Stimulated activated CD8-positive, alpha-beta memory T cell treated with anti-CD3 and anti-CD28 coated beads, Interleukin-4, amount 100 ng/mL, for 48 hours (primary cell): ENCODE data around the gene DOC2B.
A peak's percentile ranks its signal among the peaks of the same experiment; 100 is the strongest.

Source experiments
- DNase-seq: peaks from one replicate; pipeline ENCODE4 v3.0.0-alpha.2; 2020

The DOC2B gene

GRCh38 chr17:160336-160735, 21.1 kb downstream of the DOC2B start:
- DNase-seq, result no peak

DNA sequence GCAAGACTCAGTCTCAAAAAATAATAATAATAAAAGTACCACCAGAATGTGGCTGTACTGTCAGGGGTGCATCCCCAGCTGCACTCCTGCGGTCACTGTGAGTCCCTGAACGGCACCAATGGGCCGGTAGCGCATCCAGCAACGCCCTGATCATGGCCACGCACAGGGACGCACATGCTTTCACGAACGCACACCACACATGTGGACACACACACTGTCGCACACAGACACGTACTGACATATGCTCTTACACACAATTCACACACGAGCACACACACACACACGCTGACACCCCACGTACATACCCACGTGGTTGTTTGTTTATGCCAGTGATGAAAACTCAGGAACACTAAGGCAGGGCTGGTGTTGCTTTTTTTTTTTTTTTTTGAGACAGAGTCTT, 21.8 kb downstream of the DOC2B start:
- no peak for DNase-seq

DNA sequence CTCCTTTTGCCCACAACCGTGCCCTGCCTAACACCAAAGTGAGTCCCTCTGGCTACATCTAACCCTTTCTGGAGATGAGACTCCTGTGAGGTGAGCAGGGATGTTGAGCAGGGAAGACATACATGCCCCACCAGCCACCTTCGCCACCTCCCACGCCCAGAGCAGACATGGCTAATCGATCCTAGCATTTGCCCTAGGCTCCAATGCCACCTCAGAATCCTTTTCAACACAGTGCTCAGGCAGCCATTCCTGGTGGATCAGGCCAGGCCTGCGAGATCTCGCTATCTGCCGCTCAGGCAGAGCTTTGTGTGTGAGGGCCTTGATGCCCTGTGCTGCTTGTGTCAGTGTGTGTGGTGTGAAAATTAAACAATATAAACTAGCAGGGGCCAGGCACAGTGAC, 23.1 kb downstream of the DOC2B start:
- no peak for DNase-seq

DNA sequence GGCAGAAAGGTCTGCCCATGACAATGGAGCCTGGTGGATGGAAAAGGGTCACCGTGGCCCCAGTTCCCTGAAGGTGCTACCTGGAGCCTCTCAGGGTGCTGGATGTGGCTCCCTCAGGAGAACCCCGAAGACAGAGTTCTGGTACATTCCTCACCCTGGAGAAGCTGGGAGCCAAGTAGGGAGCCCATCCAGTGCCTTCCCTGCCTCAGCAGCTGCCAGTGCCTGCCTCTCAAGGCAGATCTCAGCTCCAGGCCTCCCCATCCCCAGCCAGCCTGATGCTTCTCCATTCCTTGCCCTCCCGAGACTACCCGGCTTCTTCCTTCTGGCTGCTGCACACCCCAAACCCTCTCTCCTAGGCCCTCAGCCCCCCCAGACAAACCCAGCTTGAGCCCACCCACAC, 23.5 kb downstream of the DOC2B start:
- DNase-seq, result no peak

- DNase-seq, result no peak
These were observed 24.5 kb downstream of the DOC2B start for GRCh38 chr17:156946-157345.

DNA sequence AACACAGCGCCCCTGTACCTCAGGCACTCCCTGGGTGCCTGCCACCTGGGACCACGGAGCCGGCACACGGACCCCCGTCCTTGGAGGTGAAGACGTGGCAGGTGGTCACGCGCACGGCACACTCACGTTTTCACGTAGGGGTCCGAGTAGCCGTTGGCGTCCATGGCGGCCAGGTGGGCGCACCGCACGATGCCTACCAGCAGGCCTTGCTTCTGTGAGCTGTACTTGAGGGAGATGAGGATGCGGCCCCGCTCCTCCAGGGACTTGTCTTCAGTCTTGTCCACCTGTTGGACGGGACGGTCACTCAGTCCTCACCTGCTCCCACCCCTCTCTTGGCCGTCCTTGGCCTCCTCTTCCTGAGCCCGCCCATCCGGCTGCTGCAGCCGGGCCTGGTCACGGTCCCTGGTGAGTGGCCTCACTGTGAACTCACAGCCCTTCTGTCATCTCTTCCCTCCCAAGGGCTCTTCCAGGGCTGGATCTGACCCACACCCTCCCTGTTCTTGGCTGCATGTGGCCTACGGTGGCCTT, 25.3 kb downstream of the DOC2B start:
- no peak for DNase-seq

- no peak for DNase-seq
These were observed 25.9 kb downstream of the DOC2B start for GRCh38 chr17:155576-155975.

- no peak for DNase-seq
These were observed 27.6 kb downstream of the DOC2B start for GRCh38 chr17:153851-154250.

DNA sequence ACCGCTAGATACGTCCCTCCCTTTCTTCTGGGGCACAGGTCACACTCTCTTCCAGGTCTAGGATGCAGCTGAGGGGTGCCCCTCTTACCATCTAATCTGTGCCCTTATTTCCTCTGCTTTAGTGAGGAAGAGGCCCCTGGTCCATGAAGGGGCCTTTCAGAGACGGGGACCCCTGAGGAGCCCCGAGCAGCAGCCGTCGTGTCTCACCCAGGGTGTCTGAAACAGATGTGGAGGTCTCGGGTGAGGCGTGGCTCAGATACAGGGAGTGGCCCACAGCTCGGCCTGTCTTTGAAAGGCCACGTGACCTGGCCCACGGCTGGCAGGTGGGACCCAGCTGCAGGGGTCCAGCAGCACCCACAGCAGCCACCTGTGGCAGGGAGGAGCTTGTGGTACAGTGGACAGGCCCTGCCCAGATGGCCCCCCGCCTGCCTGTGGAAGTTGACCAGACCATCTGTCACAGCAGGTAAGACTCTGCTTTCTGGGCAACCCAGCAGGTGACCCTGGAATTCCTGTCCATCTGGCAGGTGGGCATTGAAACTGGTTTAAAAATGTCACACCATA, 28.5 kb downstream of the DOC2B start:
- DNase-seq, result no peak

DNA sequence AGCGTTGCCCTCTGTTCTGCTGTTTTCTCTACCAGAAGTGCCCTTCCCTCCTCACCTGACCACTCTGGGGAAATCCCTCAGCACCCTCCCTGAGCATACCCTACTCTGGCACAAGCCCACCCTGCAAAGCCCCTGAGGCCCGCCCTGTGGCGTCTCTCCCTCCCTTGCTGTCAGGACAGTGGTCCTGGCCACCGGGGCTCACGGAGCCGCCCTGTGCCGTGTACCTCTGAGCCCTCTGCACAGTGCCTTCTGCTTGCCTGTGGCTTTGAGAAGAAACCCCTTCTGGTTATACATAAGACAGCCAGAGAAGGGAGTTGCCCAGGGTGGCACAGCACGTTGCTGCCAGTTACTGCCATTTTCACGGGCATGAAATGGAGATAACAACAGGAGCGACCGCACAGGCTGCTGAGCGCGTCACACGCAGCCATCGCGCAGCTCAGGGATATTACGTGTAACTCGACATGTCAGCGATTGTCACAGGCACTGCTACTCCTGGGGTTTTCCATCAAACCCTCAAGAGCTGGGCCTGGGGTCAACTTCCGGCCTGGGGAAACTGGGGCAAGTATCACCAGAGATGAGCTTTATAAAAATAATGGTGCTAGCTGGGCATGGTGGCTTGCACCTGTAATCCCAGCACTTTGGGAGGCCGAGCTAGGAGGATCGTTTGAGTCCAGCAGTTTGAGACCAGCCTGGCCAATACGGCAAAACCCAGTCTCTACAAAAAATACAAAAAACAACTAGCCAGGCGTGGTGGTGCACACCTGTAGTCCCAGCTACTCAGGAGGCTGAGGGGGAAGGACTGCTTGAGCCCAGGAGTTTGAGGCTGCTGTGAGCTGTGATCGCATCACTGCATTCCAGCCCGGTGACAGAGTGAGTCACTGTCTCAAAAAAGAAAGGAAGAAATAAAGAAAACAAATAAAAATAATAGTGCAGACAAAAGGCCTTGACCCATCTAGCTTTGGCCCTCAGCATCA, 29.3 kb downstream of the DOC2B start:
- no peak for DNase-seq

- no peak for DNase-seq
These were observed 30.4 kb downstream of the DOC2B start for GRCh38 chr17:151004-151403.

DNA sequence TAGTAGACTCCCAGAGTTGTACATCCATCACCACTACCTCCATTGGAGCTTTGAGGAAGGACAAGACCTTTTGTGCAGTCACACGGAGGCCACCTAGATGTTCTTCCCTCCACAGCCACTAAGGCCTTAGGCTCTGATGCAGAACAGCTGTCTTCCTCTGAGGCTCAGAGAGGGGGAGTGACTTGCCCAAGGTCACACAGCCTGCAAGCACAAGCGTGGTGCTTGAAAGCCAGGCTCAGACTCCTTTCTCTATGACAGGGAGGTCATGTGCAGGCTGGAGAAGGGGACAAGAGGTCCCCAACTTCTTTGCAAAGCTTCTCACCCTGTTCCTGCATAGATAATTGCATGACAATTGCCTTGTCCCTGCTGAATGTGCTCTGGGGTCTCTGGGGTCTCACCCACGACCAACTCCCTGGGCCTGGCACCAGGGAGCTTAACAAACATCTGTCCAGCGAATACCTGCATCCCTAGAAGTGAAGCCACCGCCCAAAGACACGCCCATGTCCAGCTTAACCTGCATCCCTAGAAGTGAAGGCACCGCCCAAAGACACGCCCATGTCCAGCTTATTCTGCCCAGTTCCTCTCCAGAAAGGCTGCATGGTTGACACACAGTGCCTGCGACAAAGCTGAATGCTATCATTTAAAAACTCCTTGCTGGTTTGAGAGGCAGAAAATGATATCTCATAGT, 31.4 kb downstream of the DOC2B start:
- DNase-seq, result no peak

DNA sequence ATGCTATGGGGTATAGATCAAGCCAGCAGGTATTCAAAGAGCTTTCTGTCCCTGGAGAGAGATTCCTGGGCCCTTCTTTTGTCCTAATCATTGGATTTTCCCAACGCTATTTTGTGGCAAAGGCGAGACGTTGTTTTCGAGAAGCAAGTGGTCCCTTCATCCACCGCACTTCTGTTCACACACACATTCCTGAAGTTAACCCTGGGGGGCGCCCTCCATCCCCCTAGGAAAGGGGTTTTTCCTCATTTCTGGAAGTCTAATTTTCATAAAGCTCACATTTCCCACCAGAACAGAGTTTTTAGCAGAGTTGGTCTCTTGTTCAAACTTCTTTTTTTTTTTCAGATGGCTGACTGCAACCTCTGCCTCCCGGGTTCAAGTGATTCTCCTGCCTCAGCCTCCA, 32.2 kb downstream of the DOC2B start:
- no peak for DNase-seq

DNA sequence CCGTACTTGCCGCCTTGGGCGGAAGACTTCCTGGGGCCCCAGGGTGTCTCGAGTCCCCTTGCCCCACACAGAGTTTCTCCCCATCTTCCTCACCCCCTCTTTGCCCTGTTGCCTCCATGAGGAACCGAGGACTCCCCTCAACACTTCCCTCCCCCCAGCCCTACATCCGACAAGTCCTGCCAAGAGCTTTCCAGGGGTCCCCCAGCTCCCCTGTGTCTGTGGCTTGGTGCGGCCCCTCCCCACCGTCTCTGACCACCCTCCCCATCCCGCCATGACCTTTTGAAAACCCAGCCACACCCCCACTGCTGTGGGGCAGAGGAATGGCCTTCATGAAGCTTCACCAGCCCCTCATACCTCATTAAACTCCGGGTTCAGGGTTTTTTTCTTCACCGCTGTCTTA, 32.7 kb downstream of the DOC2B start:
- DNase-seq, result no peak

DNA sequence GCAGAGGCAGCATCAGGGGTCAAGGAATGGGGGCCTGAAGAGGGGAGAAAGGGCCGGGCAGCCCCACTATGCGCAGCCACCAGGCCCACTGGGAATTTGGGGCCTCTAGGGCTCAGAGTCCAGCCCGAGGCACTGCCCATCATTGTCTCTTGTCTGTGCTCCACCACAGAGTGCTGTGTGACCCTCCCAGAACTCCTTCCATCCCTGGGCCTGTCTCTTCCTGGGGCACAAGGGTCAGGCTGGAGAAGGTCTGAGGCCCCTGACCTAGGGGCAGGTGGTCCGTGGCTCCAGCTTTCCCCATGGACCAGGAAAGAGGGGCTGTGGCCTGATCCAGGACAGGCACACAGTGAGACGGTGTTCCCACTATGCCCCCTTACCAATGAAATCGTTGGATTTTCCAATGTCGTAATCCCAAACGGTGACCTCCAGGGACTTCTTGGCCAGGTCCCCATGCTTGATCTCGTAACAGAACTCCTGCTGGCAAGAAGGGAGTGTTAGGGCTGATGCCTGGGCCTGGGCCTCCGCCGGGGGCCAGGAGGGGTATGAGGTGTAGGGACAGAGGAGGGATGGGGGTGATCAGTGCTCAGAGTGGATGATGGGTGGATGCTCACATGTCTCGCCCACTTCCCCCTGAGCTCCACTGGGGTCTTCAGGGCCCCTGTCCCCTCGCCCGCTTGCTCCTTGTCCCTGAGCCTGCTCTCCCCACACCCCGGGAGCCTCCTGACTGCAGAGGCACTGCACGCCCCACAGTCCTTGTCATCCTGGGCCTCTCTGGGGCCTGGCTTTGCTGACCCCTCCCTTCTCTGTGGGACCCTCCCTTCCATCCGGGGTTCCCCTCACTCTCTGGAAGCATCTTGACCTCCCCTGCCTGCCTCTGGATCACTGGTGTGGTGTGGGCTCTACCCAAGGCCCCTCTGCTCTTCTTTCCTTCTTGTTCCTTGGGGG, 33.4 kb downstream of the DOC2B start:
- no peak for DNase-seq

DNA sequence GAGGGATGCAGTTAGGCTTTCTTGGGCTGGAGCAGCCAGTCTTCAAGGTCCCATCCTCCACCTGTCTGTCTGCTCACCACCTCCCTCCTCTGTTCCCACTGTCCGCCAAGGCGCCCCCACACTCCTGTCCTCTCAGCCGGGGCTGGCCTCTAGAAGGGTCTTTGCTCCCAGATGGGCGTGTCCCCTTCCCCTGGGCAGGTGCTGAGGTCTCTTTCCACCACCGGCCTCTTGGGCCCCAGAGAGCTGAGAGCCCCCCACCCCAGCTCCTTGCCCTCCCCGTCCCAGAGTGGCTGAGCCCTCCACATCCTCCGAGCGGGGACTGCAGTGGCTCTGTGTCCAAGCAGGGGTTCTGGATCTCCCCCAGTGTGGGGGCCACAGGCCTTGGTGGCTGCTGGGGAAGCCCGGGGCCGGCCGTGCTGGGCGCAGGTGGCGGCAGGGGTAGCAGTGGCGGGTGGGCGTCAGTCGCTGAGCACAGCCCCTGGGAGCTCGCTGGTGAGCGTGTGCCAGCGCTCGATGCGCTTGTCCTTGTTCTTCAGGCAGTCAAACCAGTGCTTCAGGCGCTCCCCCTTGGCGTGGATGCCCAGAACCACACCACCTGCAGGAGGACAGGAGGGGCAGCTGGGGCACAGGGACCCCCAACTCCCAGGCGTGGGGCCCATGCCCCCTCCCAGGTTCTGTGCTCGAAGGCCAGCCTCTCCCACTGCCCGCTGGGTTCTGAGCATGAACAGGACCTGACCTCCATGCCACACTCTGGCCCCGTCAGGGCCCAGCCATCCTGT, 34.3 kb downstream of the DOC2B start:
- DNase-seq, result no peak

DNA sequence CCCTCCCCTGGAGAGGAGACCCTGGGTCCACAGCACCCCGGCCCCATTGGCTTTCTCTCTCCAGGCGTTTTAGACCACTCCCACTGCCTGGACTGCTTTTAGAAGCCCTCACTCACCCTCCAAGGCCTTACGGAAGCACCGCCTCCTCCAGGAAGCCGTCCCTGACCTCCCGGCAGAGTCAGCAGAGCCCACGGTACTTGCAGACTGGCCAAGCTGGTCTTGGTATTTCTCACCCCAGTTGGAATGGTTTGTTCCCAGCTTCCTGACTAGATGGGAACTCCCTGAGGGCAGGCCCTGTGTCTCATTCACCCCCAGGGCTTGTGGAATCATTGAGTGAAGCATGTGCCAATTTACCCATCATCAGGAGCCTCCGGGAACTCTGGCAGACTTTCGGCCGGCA, 34.9 kb downstream of the DOC2B start:
- DNase-seq, result no peak

- no peak for DNase-seq
These were observed 35.5 kb downstream of the DOC2B start for GRCh38 chr17:145671-146541.

DNA sequence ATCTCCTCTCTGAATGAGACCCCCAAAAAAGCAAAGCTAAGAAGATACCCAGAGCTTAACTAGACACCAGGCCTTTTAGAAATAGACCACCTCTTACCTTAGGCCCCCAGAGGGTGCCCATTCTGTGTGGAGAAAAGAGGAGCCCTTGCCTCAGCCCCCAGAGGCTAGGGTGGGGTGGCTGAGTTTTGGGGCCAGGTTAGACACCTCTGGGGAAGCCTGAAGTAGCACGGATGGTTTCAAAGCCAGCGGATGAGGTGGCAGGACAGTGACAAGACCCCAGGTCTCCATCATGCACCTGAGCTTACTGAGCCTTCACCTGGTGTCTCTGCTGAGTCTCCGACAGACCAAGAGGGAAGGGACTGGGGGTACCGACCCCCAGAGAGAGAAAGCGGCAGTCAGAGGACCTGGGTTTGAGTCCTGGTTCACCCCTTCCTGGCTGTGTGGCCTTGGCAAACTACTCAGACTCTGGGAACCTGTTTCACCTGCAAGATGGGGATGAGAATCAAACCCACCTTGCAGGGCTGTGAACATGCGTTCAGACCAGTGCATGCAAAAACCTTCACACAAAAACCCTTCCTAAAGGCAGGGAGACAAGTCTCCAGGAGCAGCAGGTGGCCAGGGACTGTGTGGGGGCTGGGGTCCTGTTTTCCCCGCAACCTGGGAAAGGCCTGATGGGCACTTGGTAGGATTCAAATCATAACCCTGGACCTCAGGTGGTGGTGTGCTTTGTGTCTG, 36.3 kb downstream of the DOC2B start:
- DNase-seq, result peak; percentile 18

DNA sequence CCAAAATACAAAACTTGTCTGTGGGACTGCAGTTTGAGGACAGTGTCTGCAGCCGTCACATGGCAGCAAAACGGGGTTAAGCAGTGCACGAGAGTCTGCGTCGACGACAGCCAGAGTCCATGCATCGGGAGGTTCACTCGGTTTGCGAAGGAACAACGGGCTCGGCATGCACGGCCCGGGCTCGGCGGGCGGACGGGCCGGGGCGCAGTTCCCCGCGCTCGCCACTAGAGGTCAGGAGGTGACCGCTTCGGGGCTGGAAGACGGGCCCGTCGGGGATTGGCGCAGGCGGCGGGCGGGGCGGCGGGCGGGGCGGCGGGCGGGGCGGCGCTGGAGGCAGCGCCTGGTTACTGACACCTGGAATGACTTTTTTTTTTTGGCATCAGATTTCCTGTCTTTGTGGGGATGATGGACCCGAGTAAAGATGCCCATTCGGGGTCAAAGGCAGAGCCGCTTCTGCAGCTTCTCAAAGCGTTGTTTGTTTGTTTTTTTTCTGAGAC, 37.6 kb downstream of the DOC2B start:
- peak; percentile 94 for DNase-seq
